ENCODE measurements around the gene CLIP1. TPM values are rescaled to one million over a fixed set of nuclear protein-coding genes. Genes with fewer than 3 reads are reported as not detected.

The CLIP1 gene
- 10 to 100 TPM; 59.3 to 80.5 TPM for total RNA-seq

GRCh38 chr12:122421821-122422729 lies at the start of gene CLIP1:
Gene CLIP1, minus strand, starts transcription at chr12:122422669. Its CDS starts 42,217 bp downstream, at chr12:122380452.

DNA sequence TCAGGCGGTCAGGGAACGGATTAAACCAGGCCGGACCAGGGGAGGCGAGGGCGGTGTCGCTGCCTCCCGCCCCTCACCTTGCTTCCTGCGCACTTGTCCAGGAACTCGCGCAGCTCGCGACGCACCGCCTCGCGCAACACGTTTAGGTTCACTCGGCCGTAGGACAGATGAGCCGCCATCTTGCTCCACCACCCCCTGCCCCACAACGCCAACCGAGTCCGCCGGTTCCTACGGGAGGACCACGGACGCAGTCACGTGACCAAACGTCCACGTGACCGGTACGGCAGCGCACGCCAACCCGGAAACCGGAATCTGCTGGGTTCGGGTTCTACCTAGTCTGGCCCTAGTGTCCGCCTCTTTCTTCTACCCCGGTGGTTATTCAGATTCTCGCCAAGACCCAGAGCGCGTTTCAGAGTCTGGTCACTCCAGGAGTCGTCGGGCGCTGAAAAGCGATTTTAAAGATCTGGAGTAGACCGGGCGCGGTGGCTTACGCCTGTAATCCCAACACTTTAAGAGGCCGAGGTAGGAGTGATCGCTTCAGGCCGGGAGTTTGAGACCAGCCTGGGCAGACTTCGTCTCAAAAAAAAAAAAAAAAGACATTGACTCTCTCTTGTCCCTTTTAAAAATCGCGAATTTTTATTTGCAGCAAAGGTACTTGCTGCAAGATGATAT lies 156.1 kb downstream of the CLIP1 start, which contains the start of gene VPS33A:
Gene VPS33A (minus strand): TSS at position 265 of the 672 bp plus-strand sequence. CDS start 86 bp downstream, at position 179.

DNA sequence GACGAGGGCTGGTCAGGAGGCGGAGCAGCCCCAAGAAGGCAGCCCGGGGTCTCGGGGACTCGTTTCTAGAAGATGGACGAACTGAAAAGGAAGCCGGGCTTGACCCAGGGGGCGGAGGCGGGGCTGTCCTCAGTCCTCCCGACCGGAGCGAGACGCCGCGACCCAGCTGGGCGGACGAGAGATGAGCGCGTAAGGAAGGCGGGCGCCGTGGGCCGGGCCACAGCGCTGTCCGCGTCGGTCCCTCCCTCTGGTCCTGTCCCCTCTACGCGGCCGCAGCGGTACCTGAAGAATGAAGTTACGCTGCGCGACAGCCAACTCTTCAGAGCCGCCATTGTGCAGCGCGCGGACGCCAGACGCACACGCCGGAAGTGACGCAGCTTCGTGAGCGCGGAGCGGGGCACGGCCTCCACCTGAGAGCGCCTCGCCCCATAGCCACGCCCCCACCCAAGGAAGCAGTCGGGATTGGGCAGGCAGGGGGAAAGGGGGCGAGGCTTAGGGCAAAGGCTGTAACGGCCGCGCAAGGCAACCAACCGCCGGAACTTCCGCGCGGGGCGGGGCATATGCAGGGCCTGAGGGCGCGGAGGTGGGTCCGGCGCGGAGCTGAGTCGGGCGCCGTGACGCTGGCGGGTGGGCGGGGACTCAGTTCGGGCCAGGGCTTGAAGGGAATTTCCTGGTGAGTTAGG lies 196.6 kb downstream of the CLIP1 start, which contains the start of gene DIABLO:
Gene DIABLO (minus strand): TSS at position 370 of the 683 bp plus-strand sequence. CDS start 38 bp downstream, at position 332.

Other genes with a start within 250 kb of the CLIP1 start
- not detected for gene IL31, start 248.4 kb downstream of the CLIP1 start, total RNA-seq
- gene LRRC43, start 239.5 kb downstream of the CLIP1 start, total RNA-seq = 1 to 10 TPM; 1.7 to 2.4 TPM
- gene B3GNT4, start 219.0 kb downstream of the CLIP1 start, total RNA-seq = 1 to 10 TPM in 1 of 2 donors, under 1 TPM in 1; 0.67 to 1.7 TPM
- 10 to 100 TPM; 51.6 to 65.3 TPM for gene DIABLO, start 196.6 kb downstream of the CLIP1 start, total RNA-seq
- gene VPS33A, start 156.2 kb downstream of the CLIP1 start, total RNA-seq = 10 to 100 TPM; 21.7 to 26.0 TPM
- 10 to 100 TPM; 12.7 to 16.0 TPM for gene ZCCHC8, start 78.3 kb upstream of the CLIP1 start, total RNA-seq
- 10 to 100 TPM; 25.8 to 30.3 TPM for gene RSRC2, start 104.3 kb upstream of the CLIP1 start, total RNA-seq
- gene KNTC1, start 104.6 kb upstream of the CLIP1 start, total RNA-seq = 10 to 100 TPM; 31.3 to 52.9 TPM